DND-41 (cell line): ENCODE results near the gene GLIPR2.
"Not testable (repeated sequence)": the region's sequence is repeated elsewhere in the genome, so short reads cannot be mapped to it uniquely, and the experiment has no call there.

Source experiments
- ATAC-seq: fragments of 200-7000 bp; cut with Tn5 transposase; 3 replicates; pipeline ENCODE4 v1.9.1; 2021; ENCODE audit warnings: low read depth; ENCODE audit not compliant: insufficient read depth
- DNase-seq: peaks from one replicate; pipeline ENCODE4 v3.0.0-alpha.2; 2020
- H2AFZ ChIP-seq: 2 replicates; pipeline ENCODE4 v1.6.0; 2012; ENCODE audit warnings: low read depth, low read length
- H3K27ac ChIP-seq: 2 replicates; pipeline ENCODE4 v1.5.1; 2012; ENCODE audit warnings: low read length, inconsistent platforms
- H3K27me3 ChIP-seq: fragments of 200-600 bp; sonication (generic); 2 replicates; pipeline ENCODE4 v1.6.0; 2012; ENCODE audit warnings: low read length, mild to moderate bottlenecking, inconsistent platforms; ENCODE audit not compliant: insufficient read depth, poor library complexity
- H3K36me3 ChIP-seq: 2 replicates; pipeline ENCODE4 v1.5.1; 2012; ENCODE audit warnings: low read length, inconsistent platforms; ENCODE audit not compliant: insufficient read depth
- H3K4me1 ChIP-seq: 2 replicates; pipeline ENCODE4 v1.5.1; 2012; ENCODE audit warnings: mild to moderate bottlenecking, low read length; ENCODE audit not compliant: insufficient read depth
- H3K4me2 ChIP-seq: 2 replicates; pipeline ENCODE4 v1.6.0; 2012; ENCODE audit warnings: mild to moderate bottlenecking, moderate library complexity, low read length, inconsistent platforms; ENCODE audit not compliant: insufficient read depth
- H3K4me3 ChIP-seq, 2 experiments: fragments of 200-600 bp in 1 of 2; shearing (Covaris generic) in 1 of 2; 2 replicates each; pipeline ENCODE4 v1.5.1; 2012 to 2016; ENCODE audit warnings: inconsistent platforms in 2 of 2, low read length in 2 of 2, mild to moderate bottlenecking in 2 of 2, low read depth in 1 of 2, moderate library complexity in 1 of 2
- H3K79me2 ChIP-seq: 2 replicates; pipeline ENCODE4 v1.6.0; 2012; ENCODE audit warnings: low read length, inconsistent platforms; ENCODE audit not compliant: insufficient read depth
- H3K9ac ChIP-seq: 2 replicates; pipeline ENCODE4 v1.6.0; 2012; ENCODE audit warnings: low read depth, mild to moderate bottlenecking, inconsistent platforms, low read length, moderate library complexity
- H3K9me3 ChIP-seq: 2 replicates; pipeline ENCODE4 v1.5.1; 2012; ENCODE audit warnings: low read length, moderate library complexity, mild to moderate bottlenecking, inconsistent platforms; ENCODE audit not compliant: insufficient read depth, severe bottlenecking
- H4K20me1 ChIP-seq: 2 replicates; pipeline ENCODE4 v1.6.0; 2012; ENCODE audit warnings: low read length; ENCODE audit not compliant: insufficient read depth
- EZH2 ChIP-seq: IDR thresholded peaks from 3 replicates; pipeline ENCODE4 v1.6.1; 2012; ENCODE audit warnings: borderline replicate concordance, low read depth, mild to moderate bottlenecking, moderate library complexity, low read length, inconsistent platforms; ENCODE audit not compliant: severe bottlenecking
- TF ChIP-seq, protein P1 (sequence below): IDR thresholded peaks from 2 replicates; pipeline ENCODE4 v1.5.1; 2012; ENCODE audit warnings: borderline replicate concordance, low read length, moderate library complexity, mild to moderate bottlenecking; ENCODE audit not compliant: poor library complexity, severe bottlenecking; ENCODE audit errors: extremely low read depth

Gene GLIPR2

DNA sequence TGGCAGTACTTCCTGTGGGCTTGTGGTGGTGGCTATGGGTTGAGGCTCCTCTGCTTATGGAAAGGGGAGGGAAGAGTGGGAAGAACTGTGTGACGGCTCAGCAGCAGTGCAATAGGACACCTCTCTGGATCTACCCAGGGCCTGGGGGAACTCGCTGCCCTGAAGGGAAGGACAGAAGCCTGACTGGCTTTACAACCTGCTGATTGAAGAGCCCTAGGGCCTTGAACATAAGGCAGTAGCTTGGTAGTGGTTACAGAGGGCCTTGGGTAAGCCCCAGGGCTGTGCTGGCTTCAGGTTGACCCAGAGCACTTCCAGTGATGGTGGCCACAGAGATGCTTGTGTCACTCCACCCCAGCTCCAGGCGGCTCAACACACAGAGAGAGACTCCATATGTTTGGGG lies 38.2 kb downstream of the GLIPR2 start:
- H3K9ac ChIP-seq: no peak overlapping the region
- H3K9me3 ChIP-seq: no peaks in the 10 kb centered on the region
- no peaks in the 10 kb centered on the region for H3K79me2 ChIP-seq
- no peak overlapping the region for H3K4me2 ChIP-seq
- no peaks in the 10 kb centered on the region for H3K4me1 ChIP-seq
- H3K27me3 ChIP-seq: no peaks in the 10 kb centered on the region
- no peaks in the 10 kb centered on the region for H4K20me1 ChIP-seq
- DNase-seq (no peak), ATAC-seq (no peak)
- no peak overlapping the region for H3K4me3 ChIP-seq
- H2AFZ ChIP-seq: no peak overlapping the region
- no peak for TF ChIP-seq EZH2
- TF ChIP-seq, protein P1, sequence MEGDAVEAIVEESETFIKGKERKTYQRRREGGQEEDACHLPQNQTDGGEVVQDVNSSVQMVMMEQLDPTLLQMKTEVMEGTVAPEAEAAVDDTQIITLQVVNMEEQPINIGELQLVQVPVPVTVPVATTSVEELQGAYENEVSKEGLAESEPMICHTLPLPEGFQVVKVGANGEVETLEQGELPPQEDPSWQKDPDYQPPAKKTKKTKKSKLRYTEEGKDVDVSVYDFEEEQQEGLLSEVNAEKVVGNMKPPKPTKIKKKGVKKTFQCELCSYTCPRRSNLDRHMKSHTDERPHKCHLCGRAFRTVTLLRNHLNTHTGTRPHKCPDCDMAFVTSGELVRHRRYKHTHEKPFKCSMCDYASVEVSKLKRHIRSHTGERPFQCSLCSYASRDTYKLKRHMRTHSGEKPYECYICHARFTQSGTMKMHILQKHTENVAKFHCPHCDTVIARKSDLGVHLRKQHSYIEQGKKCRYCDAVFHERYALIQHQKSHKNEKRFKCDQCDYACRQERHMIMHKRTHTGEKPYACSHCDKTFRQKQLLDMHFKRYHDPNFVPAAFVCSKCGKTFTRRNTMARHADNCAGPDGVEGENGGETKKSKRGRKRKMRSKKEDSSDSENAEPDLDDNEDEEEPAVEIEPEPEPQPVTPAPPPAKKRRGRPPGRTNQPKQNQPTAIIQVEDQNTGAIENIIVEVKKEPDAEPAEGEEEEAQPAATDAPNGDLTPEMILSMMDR: no peak
- H3K27ac ChIP-seq: no peak overlapping the region
- H3K36me3 ChIP-seq: no peaks in the 10 kb centered on the region

DNA sequence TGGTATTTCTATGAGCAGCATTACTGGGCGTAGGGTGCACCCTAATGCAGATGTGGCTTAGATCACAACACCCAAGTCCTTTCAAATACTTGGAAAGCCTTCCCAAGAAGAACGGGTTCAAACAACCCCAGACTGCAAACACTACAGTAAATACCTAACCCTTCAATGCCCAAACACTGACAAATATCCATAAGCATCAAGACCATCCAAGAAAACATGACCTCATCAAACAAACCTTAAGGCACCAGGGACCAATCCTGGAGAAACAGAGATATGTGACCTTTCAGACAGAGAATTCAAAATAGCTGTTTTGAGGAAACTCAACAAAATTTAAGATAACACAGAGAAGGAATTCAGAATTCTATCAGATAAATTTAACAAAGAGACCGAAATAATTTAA lies 38.7 kb downstream of the GLIPR2 start:
- H3K4me3 ChIP-seq, H3K36me3 ChIP-seq, DNase-seq, ATAC-seq, H3K4me1 ChIP-seq, H3K27ac ChIP-seq, H3K9me3 ChIP-seq, H3K9ac ChIP-seq, H2AFZ ChIP-seq, H3K4me2 ChIP-seq, H3K27me3 ChIP-seq, H3K79me2 ChIP-seq, H4K20me1 ChIP-seq: not testable (repeated sequence)

GRCh38 chr9:36176496-36176895 lies 40.0 kb downstream of the GLIPR2 start:
- H3K4me1 ChIP-seq, H2AFZ ChIP-seq, ATAC-seq, H3K27ac ChIP-seq, H3K9me3 ChIP-seq, H4K20me1 ChIP-seq, H3K4me2 ChIP-seq, H3K9ac ChIP-seq, H3K4me3 ChIP-seq, H3K27me3 ChIP-seq, DNase-seq, H3K36me3 ChIP-seq, H3K79me2 ChIP-seq: not testable (repeated sequence)

DNA sequence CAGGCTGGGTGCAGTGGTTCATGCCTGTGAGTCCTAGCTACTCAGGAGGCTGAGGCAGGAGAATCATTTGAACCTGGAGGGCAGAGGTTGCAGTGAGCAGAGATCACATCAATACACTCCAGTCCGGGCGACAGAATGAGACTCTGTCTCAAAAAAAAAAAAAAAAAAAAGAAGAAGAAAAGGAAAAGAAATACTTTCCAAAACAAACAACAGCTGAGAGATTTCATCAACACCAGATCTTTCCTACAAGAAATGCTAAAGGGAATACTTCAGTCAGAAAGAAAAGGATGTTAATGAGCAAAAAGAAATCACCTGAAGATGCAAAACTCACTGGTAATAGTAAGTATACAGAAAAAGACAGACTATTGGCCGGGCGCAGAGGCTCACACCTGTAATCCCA lies 41.0 kb downstream of the GLIPR2 start:
- no peak for DNase-seq
- no peaks in the 10 kb centered on the region for H3K27me3 ChIP-seq
- H3K4me3 ChIP-seq: no peak overlapping the region
- no peak overlapping the region for H3K27ac ChIP-seq
- no peak for ATAC-seq
- TF ChIP-seq EZH2: no peak
- TF ChIP-seq, protein P1: no peak
- H3K9me3 ChIP-seq: no peaks in the 10 kb centered on the region
- H3K36me3 ChIP-seq: no peaks in the 10 kb centered on the region
- no peak overlapping the region for H3K4me2 ChIP-seq
- H2AFZ ChIP-seq: no peak overlapping the region
- no peaks in the 10 kb centered on the region for H3K4me1 ChIP-seq
- no peak overlapping the region for H3K9ac ChIP-seq
- H3K79me2 ChIP-seq: no peaks in the 10 kb centered on the region
- no peaks in the 10 kb centered on the region for H4K20me1 ChIP-seq

GRCh38 chr9:36180243-36180642 lies 43.7 kb downstream of the GLIPR2 start:
- not testable (repeated sequence) for H3K36me3 ChIP-seq, H2AFZ ChIP-seq, DNase-seq, H3K9ac ChIP-seq, H3K4me2 ChIP-seq, H3K27ac ChIP-seq, H4K20me1 ChIP-seq, ATAC-seq, H3K79me2 ChIP-seq, H3K9me3 ChIP-seq, H3K4me3 ChIP-seq, H3K4me1 ChIP-seq, H3K27me3 ChIP-seq
